PC-9 (cell line): ENCODE results near the gene CDC23. TPM values are rescaled to one million over a fixed set of nuclear protein-coding genes. Genes with fewer than 3 reads are reported as not detected.

Experiments
- BruUV-seq: library from RNA; stranded (reverse); fragments of 400-500 nt; replicated peaks from 2 replicates; lab custom pipeline; 2021; lab: Mats Ljungman, UMichigan
- CTCF ChIA-PET: fragments of 300-600 bp; sonication (Branson Sonifier 250); formaldehyde crosslinking; loops from one replicate; lab custom pipeline; 2022; ENCODE audit warnings: antibody characterized with exemption; lab: Charles Lee
- POLR2A ChIA-PET: fragments of 300-600 bp; sonication (Branson Sonifier 250); formaldehyde crosslinking; loops from one replicate; lab custom pipeline; 2022; ENCODE audit warnings: antibody characterized with exemption; ENCODE audit not compliant: unreplicated experiment; lab: Charles Lee
- DNase-seq, 2 experiments: peaks; one replicate each; pipeline versions ENCODE4 v3.0.0 to v3.0.0-alpha.2; 2015 to 2022; ENCODE audit warnings: mixed read lengths in 1 of 2
- H2AFZ ChIP-seq: fragments of 200-600 bp; sonication (generic); 2 replicates; pipeline ENCODE4 v1.8.1; 2017; ENCODE audit warnings: antibody characterized with exemption
- H3F3A ChIP-seq: fragments of 200-600 bp; sonication (generic); 2 replicates; pipeline ENCODE4 v1.8.1; 2017; ENCODE audit warnings: antibody characterized with exemption, mild to moderate bottlenecking, low read depth; ENCODE audit not compliant: insufficient read depth
- H3K27ac ChIP-seq: fragments of 200-600 bp; sonication (generic); 2 replicates; pipeline ENCODE4 v1.6.1; 2016; ENCODE audit warnings: mixed run types
- H3K27me3 ChIP-seq: fragments of 200-600 bp; sonication (generic); 2 replicates; pipeline ENCODE4 v1.6.1; 2016; ENCODE audit warnings: low read depth, mixed run types; ENCODE audit not compliant: insufficient read depth
- H3K36me3 ChIP-seq: fragments of 200-600 bp; sonication (generic); 2 replicates; pipeline ENCODE4 v1.6.1; 2016; ENCODE audit warnings: low read depth, mixed run types
- H3K4me1 ChIP-seq: fragments of 200-600 bp; sonication (generic); replicated peaks from 2 replicates; pipeline ENCODE4 v1.6.1; 2016; ENCODE audit warnings: mixed run types; ENCODE audit not compliant: insufficient read depth
- H3K4me2 ChIP-seq: fragments of 200-600 bp; sonication (generic); 2 replicates; pipeline ENCODE4 v1.6.1; 2017; ENCODE audit warnings: mixed run types
- H3K4me3 ChIP-seq: fragments of 200-600 bp; sonication (generic); 2 replicates; pipeline ENCODE4 v1.6.1; 2016; ENCODE audit warnings: mixed run types
- H3K79me2 ChIP-seq: fragments of 200-600 bp; sonication (generic); 2 replicates; pipeline ENCODE4 v1.6.1; 2017; ENCODE audit warnings: low read depth, mixed run types
- H3K9me2 ChIP-seq: fragments of 200-600 bp; sonication (generic); 2 replicates; pipeline ENCODE4 v1.8.1; 2017; ENCODE audit warnings: mild to moderate bottlenecking; ENCODE audit not compliant: insufficient read depth
- H3K9me3 ChIP-seq: fragments of 200-600 bp; sonication (generic); 2 replicates; pipeline ENCODE4 v1.8.1; 2016; ENCODE audit warnings: low read depth; ENCODE audit not compliant: insufficient read depth
- H4K20me1 ChIP-seq: fragments of 200-600 bp; sonication (generic); 2 replicates; pipeline ENCODE4 v1.8.1; 2017; ENCODE audit not compliant: insufficient read depth
- EZH2 ChIP-seq: fragments of 200-600 bp; sonication (generic); IDR thresholded peaks from 2 replicates; pipeline ENCODE4 v1.8.0; 2017; ENCODE audit warnings: antibody characterized with exemption, low read depth
- intact Hi-C: fragments of 100-400 bp; cut with micrococcal nuclease; formaldehyde crosslinking; loops from one replicate; pipeline ENCODE4 v1.10.0; 2022; ENCODE audit not compliant: unreplicated experiment
- total RNA-seq: library from RNA; stranded (reverse); gene quantifications from 2 replicates; pipeline ENCODE4 v1.2.3, GENCODE V29; 2021
- TF ChIP-seq, protein P1 (sequence below): fragments of 200-600 bp; sonication (generic); conservative IDR thresholded peaks from 2 replicates; pipeline ENCODE4 v1.6.1; 2017; ENCODE audit warnings: mixed run types, antibody characterized with exemption, mild to moderate bottlenecking, moderate library complexity

Gene CDC23
- total RNA-seq, 1 experiment from 2014 or later: 40.5 TPM

DNA sequence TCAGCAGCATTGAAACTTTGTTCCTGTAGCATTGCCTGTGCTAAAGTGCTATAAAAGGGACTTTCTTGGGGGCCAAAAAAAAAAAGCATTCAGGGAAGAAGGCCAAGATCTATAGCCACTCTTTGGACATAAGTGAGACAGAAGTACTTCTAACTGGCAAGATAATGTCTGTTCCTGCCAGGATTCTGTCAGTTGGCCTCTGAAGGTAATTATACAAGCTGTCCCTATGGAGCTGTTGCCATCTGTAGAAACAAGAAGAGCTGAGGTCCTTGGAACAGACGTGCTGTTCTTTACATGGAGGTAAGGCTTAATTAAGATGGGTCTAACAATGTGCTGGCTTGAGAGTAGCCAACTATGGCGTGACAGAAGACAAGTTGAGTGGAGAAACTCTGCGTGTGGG is 24.5 kb downstream of the CDC23 start:
- no peak overlapping the region for H3K27ac ChIP-seq
- no peaks in the 10 kb centered on the region for H3K9me3 ChIP-seq
- no peaks in the 10 kb centered on the region for H3K79me2 ChIP-seq
- H3K36me3 ChIP-seq: peaks cover 45% of the 10 kb centered on the region; the same call in 1 of the 2 replicates
- H3K27me3 ChIP-seq: no peaks in the 10 kb centered on the region
- intact Hi-C loops: loop anchor here (10.0 kb wide), 1 partner anchor 356 kb away; the partner anchor contains the start of gene ETF1
- no peak overlapping the region for H3K4me3 ChIP-seq
- H2AFZ ChIP-seq: no peak overlapping the region
- H3K4me1 ChIP-seq: no peaks in the 10 kb centered on the region
- DNase-seq: no peak
- H4K20me1 ChIP-seq: no peaks in the 10 kb centered on the region
- ChIA-PET CTCF (no interaction called here), POLR2A (interaction anchor here (0.6 to 0.7 kb wide), 2 partner anchors 55 to 794 kb away, joined by 5 to 15 read pairs; no protein-coding TSS in a partner anchor)
- H3K9me2 ChIP-seq: no peaks in the 10 kb centered on the region
- BruUV-seq: no TSS peak
- H3K4me2 ChIP-seq: no peak overlapping the region
- TF ChIP-seq, protein P1, sequence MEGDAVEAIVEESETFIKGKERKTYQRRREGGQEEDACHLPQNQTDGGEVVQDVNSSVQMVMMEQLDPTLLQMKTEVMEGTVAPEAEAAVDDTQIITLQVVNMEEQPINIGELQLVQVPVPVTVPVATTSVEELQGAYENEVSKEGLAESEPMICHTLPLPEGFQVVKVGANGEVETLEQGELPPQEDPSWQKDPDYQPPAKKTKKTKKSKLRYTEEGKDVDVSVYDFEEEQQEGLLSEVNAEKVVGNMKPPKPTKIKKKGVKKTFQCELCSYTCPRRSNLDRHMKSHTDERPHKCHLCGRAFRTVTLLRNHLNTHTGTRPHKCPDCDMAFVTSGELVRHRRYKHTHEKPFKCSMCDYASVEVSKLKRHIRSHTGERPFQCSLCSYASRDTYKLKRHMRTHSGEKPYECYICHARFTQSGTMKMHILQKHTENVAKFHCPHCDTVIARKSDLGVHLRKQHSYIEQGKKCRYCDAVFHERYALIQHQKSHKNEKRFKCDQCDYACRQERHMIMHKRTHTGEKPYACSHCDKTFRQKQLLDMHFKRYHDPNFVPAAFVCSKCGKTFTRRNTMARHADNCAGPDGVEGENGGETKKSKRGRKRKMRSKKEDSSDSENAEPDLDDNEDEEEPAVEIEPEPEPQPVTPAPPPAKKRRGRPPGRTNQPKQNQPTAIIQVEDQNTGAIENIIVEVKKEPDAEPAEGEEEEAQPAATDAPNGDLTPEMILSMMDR: no peak
- no peak for TF ChIP-seq EZH2
- peaks cover 9% of the 10 kb centered on the region; the same call in 1 of the 2 replicates for H3F3A ChIP-seq

DNA sequence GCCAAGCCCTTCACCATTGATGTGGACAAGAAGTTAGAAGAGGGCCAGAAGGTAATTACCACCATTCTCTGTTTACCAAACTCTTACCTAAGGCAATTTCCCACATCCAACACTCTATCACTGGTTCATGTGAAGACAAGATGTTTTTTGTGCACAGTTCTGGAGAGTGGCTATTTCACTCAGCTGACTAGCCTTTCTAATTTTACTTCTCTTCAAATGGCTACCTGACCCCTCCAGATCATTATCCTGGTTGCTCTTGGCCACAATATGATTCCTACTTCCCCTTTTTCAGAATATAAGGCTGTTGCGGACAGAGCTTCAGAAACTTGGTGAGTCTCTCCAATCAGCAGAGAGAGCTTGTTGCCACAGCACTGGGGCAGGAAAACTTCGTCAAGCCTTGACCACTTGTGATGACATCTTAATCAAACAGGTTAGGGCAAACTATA is 27.1 kb downstream of the CDC23 start:
- DNase-seq: no peak
- TF ChIP-seq, protein P1: no peak
- no peak for TF ChIP-seq EZH2
- H3K4me1 ChIP-seq: no peaks in the 10 kb centered on the region
- peaks cover 9% of the 10 kb centered on the region; the same call in 1 of the 2 replicates for H3F3A ChIP-seq
- no peaks in the 10 kb centered on the region for H3K9me3 ChIP-seq
- ChIA-PET CTCF (no interaction called here), POLR2A (no interaction called here)
- peaks cover 6% of the 10 kb centered on the region for H3K79me2 ChIP-seq
- no peak overlapping the region for H3K27ac ChIP-seq
- no peak overlapping the region for H2AFZ ChIP-seq
- H3K4me2 ChIP-seq: no peak overlapping the region
- H3K36me3 ChIP-seq: peaks cover 32% of the 10 kb centered on the region; the same call in 1 of the 2 replicates
- no peaks in the 10 kb centered on the region for H3K27me3 ChIP-seq
- intact Hi-C loops: loop anchor here (10.0 kb wide), 1 partner anchor 359 kb away; the partner anchor contains the start of gene ETF1
- BruUV-seq: no TSS peak
- no peaks in the 10 kb centered on the region for H4K20me1 ChIP-seq
- H3K9me2 ChIP-seq: no peaks in the 10 kb centered on the region
- H3K4me3 ChIP-seq: no peak overlapping the region

DNA sequence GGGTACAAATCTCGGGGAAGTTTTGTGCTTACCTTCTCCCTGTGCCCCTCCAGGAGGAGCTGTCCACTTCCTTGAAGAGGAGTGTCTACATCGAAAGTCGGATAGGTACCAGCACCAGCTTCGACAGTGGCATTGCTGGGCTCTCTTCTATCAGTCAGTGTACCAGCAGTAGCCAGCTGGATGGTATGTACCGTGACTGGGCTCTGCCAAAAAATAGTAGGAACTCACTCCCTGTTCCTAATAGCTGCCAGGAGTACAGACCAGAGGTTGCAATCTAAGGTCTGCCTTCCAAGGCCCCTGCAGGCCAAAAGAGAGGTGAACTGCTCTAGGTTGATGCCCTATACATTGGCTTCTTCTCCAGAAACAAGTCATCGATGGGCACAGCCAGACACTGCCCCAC is 30.3 kb downstream of the CDC23 start:
- H3K27me3 ChIP-seq: no peaks in the 10 kb centered on the region
- no peak for TF ChIP-seq EZH2
- TF ChIP-seq, protein P1: no peak
- intact Hi-C loops: loop anchor here (10.0 kb wide), 1 partner anchor 362 kb away; the partner anchor contains the start of gene ETF1
- no peak overlapping the region for H3K4me3 ChIP-seq
- H2AFZ ChIP-seq: no peak overlapping the region
- H3K36me3 ChIP-seq: peaks cover 27% of the 10 kb centered on the region; the same call in 1 of the 2 replicates
- H3K27ac ChIP-seq: no peak overlapping the region
- H3F3A ChIP-seq: no peaks in the 10 kb centered on the region
- H3K9me3 ChIP-seq: no peaks in the 10 kb centered on the region
- H3K79me2 ChIP-seq: peaks cover 31% of the 10 kb centered on the region
- H4K20me1 ChIP-seq: 0 out of 2 replicates have a peak, but pooled peaks cover 3% of the 10 kb centered on the region
- H3K4me2 ChIP-seq: no peak overlapping the region
- no TSS peak for BruUV-seq
- ChIA-PET POLR2A (no interaction called here), CTCF (no interaction called here)
- H3K4me1 ChIP-seq: peaks cover 10% of the 10 kb centered on the region
- no peaks in the 10 kb centered on the region for H3K9me2 ChIP-seq
- no peak for DNase-seq
